HCT116 (cell line): ENCODE results near the gene MTREX. TPM values are rescaled to one million over a fixed set of nuclear protein-coding genes. Genes with fewer than 3 reads are reported as not detected.

Experiments used
- ATAC-seq: fragments of 200-7000 bp; cut with Tn5 transposase; 2 replicates; pipeline ENCODE4 v1.9.1; 2020; ENCODE audit warnings: mild to moderate bottlenecking, moderate library complexity
- BruUV-seq: library from RNA; stranded (reverse); fragments of 400-500 nt; replicated peaks from 2 replicates; lab custom pipeline; 2021; lab: Mats Ljungman, UMichigan
- CTCF ChIA-PET: fragments of 300-600 bp; sonication (Branson Sonifier 250); formaldehyde crosslinking; loops from one replicate; lab custom pipeline; 2021; ENCODE audit warnings: antibody characterized with exemption; lab: Charles Lee
- POLR2A ChIA-PET: fragments of 300-600, 350-600 bp; sonication (Branson Sonifier 250); formaldehyde crosslinking; loops from one replicate; lab custom pipeline; 2021; ENCODE audit warnings: antibody characterized with exemption; lab: Charles Lee
- RAD21 ChIA-PET, 2 experiments: fragments of 300-600 bp; sonication (Branson Sonifier 250); formaldehyde crosslinking; loops; one replicate each; lab custom pipeline; 2023; ENCODE audit warnings: low total read pairs in 2 of 2; ENCODE audit not compliant: uncharacterized antibody in 2 of 2, unreplicated experiment in 2 of 2, low non-redundant PET in 1 of 2; lab: Charles Lee
- DNase-seq: peaks from one replicate; pipeline ENCODE4 v3.0.0-alpha.2; 2010; ENCODE audit warnings: low read depth, low spot score
- H2AFZ ChIP-seq: fragments of 200-600 bp; shearing (Covaris generic), sonication (generic); 2 replicates; pipeline ENCODE4 v1.6.1; 2017; ENCODE audit warnings: low read depth, mixed run types, mixed read lengths, antibody characterized with exemption, low read length; ENCODE audit not compliant: poor library complexity, severe bottlenecking
- H3K27ac ChIP-seq: 2 replicates; pipeline ENCODE4 v1.5.1; 2012; ENCODE audit warnings: low read depth, low read length
- H3K27me3 ChIP-seq: fragments of 200-600 bp; sonication (generic); 2 replicates; pipeline ENCODE4 v1.6.1; 2016; ENCODE audit warnings: mixed run types, low read length, mixed read lengths; ENCODE audit not compliant: insufficient read depth
- H3K36me3 ChIP-seq, 2 experiments: fragments of 200-500 bp in 1 of 2; fragments of 200-600 bp in 1 of 2; sonication (Bioruptor generic) in 1 of 2; sonication (generic) in 1 of 2; 2 replicates each; pipeline versions ENCODE4 v1.5.1 to v1.6.1; 2014 to 2016; ENCODE audit warnings: low read length in 2 of 2, inconsistent platforms in 1 of 2, mixed read lengths in 1 of 2, mixed run types in 1 of 2; ENCODE audit not compliant: insufficient read depth in 2 of 2, control insufficient read depth in 1 of 2
- H3K4me1 ChIP-seq, 2 experiments: fragments of 200-600 bp in 1 of 2; sonication (generic) in 1 of 2; 2 replicates each; pipeline versions ENCODE4 v1.5.1 to v1.6.1; 2012 to 2017; ENCODE audit warnings: low read length in 2 of 2, inconsistent platforms in 1 of 2, mild to moderate bottlenecking in 1 of 2, mixed read lengths in 1 of 2, mixed run types in 1 of 2, moderate library complexity in 1 of 2; ENCODE audit not compliant: insufficient read depth in 2 of 2, control insufficient read depth in 1 of 2
- H3K4me2 ChIP-seq: fragments of 200-600 bp; sonication (generic); 2 replicates; pipeline ENCODE4 v1.6.1; 2017; ENCODE audit warnings: mixed run types, low read length, mixed read lengths
- H3K4me3 ChIP-seq, 2 experiments: fragments of 200-600 bp in 1 of 2; sonication (generic) in 1 of 2; replicated peaks in 1 of 2; 2 replicates each; pipeline ENCODE4 v1.5.1; 2011 to 2016; ENCODE audit warnings: low read length in 2 of 2, control low read depth in 1 of 2, low read depth in 1 of 2, mild to moderate bottlenecking in 1 of 2, mixed read lengths in 1 of 2, mixed run types in 1 of 2
- H3K79me2 ChIP-seq: fragments of 200-600 bp; sonication (generic); 2 replicates; pipeline ENCODE4 v1.6.1; 2017; ENCODE audit warnings: mild to moderate bottlenecking, mixed run types, low read length, moderate library complexity, mixed read lengths; ENCODE audit not compliant: insufficient read depth
- H3K9ac ChIP-seq: fragments of 200-600 bp; sonication (generic); 2 replicates; pipeline ENCODE4 v1.6.1; 2016; ENCODE audit warnings: low read length, mixed read lengths
- H3K9me2 ChIP-seq: fragments of 200-600 bp; sonication (generic), shearing (Covaris generic); 2 replicates; pipeline ENCODE4 v1.6.1; 2017; ENCODE audit warnings: mixed run types, mild to moderate bottlenecking, moderate library complexity; ENCODE audit not compliant: insufficient read depth
- H3K9me3 ChIP-seq, 2 experiments: fragments of 200-500 bp in 1 of 2; fragments of 200-600 bp in 1 of 2; sonication (Bioruptor generic) in 1 of 2; sonication (generic) in 1 of 2; 2 replicates each; pipeline ENCODE4 v1.6.1; 2014 to 2017; ENCODE audit warnings: low read length in 2 of 2, mixed read lengths in 2 of 2, inconsistent platforms in 1 of 2, low read depth in 1 of 2, mild to moderate bottlenecking in 1 of 2, mixed run types in 1 of 2, moderate library complexity in 1 of 2; ENCODE audit not compliant: control insufficient read depth in 1 of 2, insufficient read depth in 1 of 2
- H4K20me1 ChIP-seq: fragments of 200-600 bp; sonication (generic), shearing (Covaris generic); 2 replicates; pipeline ENCODE4 v1.6.1; 2017; ENCODE audit warnings: mixed run types, mild to moderate bottlenecking, moderate library complexity; ENCODE audit not compliant: insufficient read depth
- ATF3 ChIP-seq: IDR thresholded peaks from 2 replicates; pipeline ENCODE4 v1.6.1; 2012
- EGR1 ChIP-seq: IDR thresholded peaks from 2 replicates; pipeline ENCODE4 v1.6.1; 2012; ENCODE audit warnings: low read depth
- ELF1 ChIP-seq: IDR thresholded peaks from 2 replicates; pipeline ENCODE4 v1.6.1; 2012; ENCODE audit warnings: low read depth, borderline replicate concordance
- EZH2 ChIP-seq: fragments of 200-600 bp; sonication (generic); IDR thresholded peaks from 2 replicates; pipeline ENCODE4 v1.6.1; 2017; ENCODE audit warnings: antibody characterized with exemption, mixed run types
- JUND ChIP-seq: IDR thresholded peaks from 2 replicates; pipeline ENCODE4 v1.6.1; 2012
- RAD21 ChIP-seq: IDR thresholded peaks from 2 replicates; pipeline ENCODE4 v1.6.1; 2012; ENCODE audit warnings: low read depth, mild to moderate bottlenecking
- REST ChIP-seq: IDR thresholded peaks from 2 replicates; pipeline ENCODE4 v1.6.1; 2012; ENCODE audit warnings: low read depth
- SIN3A ChIP-seq: IDR thresholded peaks from 2 replicates; pipeline ENCODE4 v1.6.1; 2012; ENCODE audit warnings: low read depth
- SP1 ChIP-seq: IDR thresholded peaks from 2 replicates; pipeline ENCODE4 v1.6.1; 2012; ENCODE audit warnings: low read depth
- SRF ChIP-seq: IDR thresholded peaks from 2 replicates; pipeline ENCODE4 v1.6.1; 2012; ENCODE audit warnings: low read depth
- ZFX ChIP-seq: fragments of 450-650 bp; IDR thresholded peaks from 2 replicates; pipeline ENCODE4 v1.6.1; 2017
- intact Hi-C: fragments of 100-400 bp; cut with micrococcal nuclease; formaldehyde crosslinking; loops from 2 replicates; pipeline ENCODE4 v1.10.0; 2022
- total RNA-seq: library from RNA; stranded (reverse); gene quantifications from one replicate; pipeline ENCODE4 v1.2.1, GENCODE V29; 2021; ENCODE audit not compliant: unreplicated experiment
- TF ChIP-seq, protein P1 (sequence below), 3 experiments: fragments of 200-600 bp in 1 of 3; sonication (generic) in 1 of 3; IDR thresholded peaks in 2 of 3; conservative IDR thresholded peaks in 1 of 3; 2 replicates each; pipeline ENCODE4 v1.5.1; 2012 to 2017; ENCODE audit warnings: low read depth in 2 of 3, low read length in 2 of 3, antibody characterized with exemption in 1 of 3, borderline replicate concordance in 1 of 3, control low read depth in 1 of 3, mild to moderate bottlenecking in 1 of 3, mixed read lengths in 1 of 3, mixed run types in 1 of 3, moderate library complexity in 1 of 3; ENCODE audit not compliant: insufficient read depth in 1 of 3

The MTREX gene
- total RNA-seq, 1 experiment from 2014 or later = 101 TPM

GRCh38 chr5:55387865-55388264, 80.1 kb downstream of the MTREX start:
- no peak for ATAC-seq

DNA sequence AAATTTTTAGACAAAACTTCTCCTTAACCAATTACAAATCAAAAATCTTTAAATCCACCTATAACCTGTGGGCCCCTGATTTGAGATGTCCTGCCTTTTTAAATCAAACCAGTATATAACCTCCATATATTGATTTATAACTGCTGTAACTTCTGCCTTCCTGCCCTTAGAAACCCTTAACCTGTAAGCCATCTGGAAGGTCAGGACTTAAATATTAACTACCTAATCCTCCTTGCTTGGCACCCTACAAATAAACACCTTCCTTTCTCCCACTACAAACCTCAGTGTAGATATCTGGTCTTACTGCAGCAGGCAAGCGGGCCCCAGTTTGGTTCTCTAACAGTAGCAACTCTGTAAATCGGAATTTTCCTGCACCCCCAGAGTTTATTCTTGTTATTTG, 83.9 kb downstream of the MTREX start:
- H3K27me3 ChIP-seq = no peaks in the 10 kb centered on the region
- H3K9me2 ChIP-seq = no peaks in the 10 kb centered on the region
- ChIA-PET CTCF (no interaction called here), RAD21 (no interaction called here), POLR2A (no interaction called here)
- DNase-seq (no peak), ATAC-seq (no peak)
- no peak for TF ChIP-seq REST
- no peak for TF ChIP-seq ATF3
- TF ChIP-seq EZH2 = no peak
- TF ChIP-seq JUND = no peak
- no peak for TF ChIP-seq RAD21
- no peak overlapping the region for H3K27ac ChIP-seq
- BruUV-seq = no TSS peak
- no peak overlapping the region for H3K4me2 ChIP-seq
- H3K9me3 ChIP-seq = no peaks in the 10 kb centered on the region
- H3K9ac ChIP-seq = no peak overlapping the region
- H3K36me3 ChIP-seq = peaks cover 5 to 8% of the 10 kb centered on the region in 2 experiments; a peak in 3 of 4 replicates
- no peak overlapping the region for H2AFZ ChIP-seq
- H4K20me1 ChIP-seq = no peaks in the 10 kb centered on the region
- no peaks in the 10 kb centered on the region for H3K79me2 ChIP-seq
- no peaks in the 10 kb centered on the region for H3K4me1 ChIP-seq
- intact Hi-C loops = no loop called here
- H3K4me3 ChIP-seq = no peak overlapping the region

More at GRCh38 chr5:55387865-55388264, 80.1 kb downstream of the MTREX start:
- Histone ChIP-seq H3K27ac (no peak overlapping the region), H3K4me2 (no peak overlapping the region), H3K79me2 (peaks cover 21% of the 10 kb centered on the region), H2AFZ (no peak overlapping the region), H3K4me3 (no peak overlapping the region), H3K9me3 (no peaks in the 10 kb centered on the region), H3K9ac (no peak overlapping the region), H3K4me1 (no peaks in the 10 kb centered on the region), H4K20me1 (no peaks in the 10 kb centered on the region; the same call in 1 of the 2 replicates), H3K9me2 (no peaks in the 10 kb centered on the region), H3K36me3 (peaks cover 5 to 8% of the 10 kb centered on the region in 2 experiments; a peak in 3 of 4 replicates), H3K27me3 (no peaks in the 10 kb centered on the region)
- DNase-seq = no peak
- BruUV-seq = no TSS peak
- ChIA-PET CTCF (no interaction called here), POLR2A (no interaction called here), RAD21 (no interaction called here)
- intact Hi-C loops = no loop called here
- no peak for TF ChIP-seq EGR1
- TF ChIP-seq SIN3A = no peak
- no peak for TF ChIP-seq SP1
- no peak for TF ChIP-seq RAD21
- no peak for TF ChIP-seq ZFX
- no peak for TF ChIP-seq ELF1
- TF ChIP-seq, protein P1, sequence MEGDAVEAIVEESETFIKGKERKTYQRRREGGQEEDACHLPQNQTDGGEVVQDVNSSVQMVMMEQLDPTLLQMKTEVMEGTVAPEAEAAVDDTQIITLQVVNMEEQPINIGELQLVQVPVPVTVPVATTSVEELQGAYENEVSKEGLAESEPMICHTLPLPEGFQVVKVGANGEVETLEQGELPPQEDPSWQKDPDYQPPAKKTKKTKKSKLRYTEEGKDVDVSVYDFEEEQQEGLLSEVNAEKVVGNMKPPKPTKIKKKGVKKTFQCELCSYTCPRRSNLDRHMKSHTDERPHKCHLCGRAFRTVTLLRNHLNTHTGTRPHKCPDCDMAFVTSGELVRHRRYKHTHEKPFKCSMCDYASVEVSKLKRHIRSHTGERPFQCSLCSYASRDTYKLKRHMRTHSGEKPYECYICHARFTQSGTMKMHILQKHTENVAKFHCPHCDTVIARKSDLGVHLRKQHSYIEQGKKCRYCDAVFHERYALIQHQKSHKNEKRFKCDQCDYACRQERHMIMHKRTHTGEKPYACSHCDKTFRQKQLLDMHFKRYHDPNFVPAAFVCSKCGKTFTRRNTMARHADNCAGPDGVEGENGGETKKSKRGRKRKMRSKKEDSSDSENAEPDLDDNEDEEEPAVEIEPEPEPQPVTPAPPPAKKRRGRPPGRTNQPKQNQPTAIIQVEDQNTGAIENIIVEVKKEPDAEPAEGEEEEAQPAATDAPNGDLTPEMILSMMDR (IDR thresholded peaks at IDR 0.05 in 2 of 3, conservative IDR thresholded peaks at IDR 0.05 in 1 of 3; ENCODE audit: borderline replicate concordance in 1 of 3, insufficient read depth in 1 of 3, low read depth in 2 of 3, low read length in 2 of 3) = no peak
- no peak for TF ChIP-seq JUND
- TF ChIP-seq SRF = no peak
